Measurements from ENCODE around the gene PRPF38B.

- TF ChIP-seq SIN3A (IDR thresholded peaks at IDR 0.05; ENCODE audit: borderline replicate concordance, insufficient read depth, low read length) (no peak), TAF1 (IDR thresholded peaks at IDR 0.05; ENCODE audit: borderline replicate concordance, insufficient read depth, low read length) (no peak), REST (IDR thresholded peaks at IDR 0.05; ENCODE audit: insufficient read depth in 1 of 2, low read depth in 2 of 2, low read length in 2 of 2) (no peak), POLR2AphosphoS5 (IDR thresholded peaks at IDR 0.05; ENCODE audit: low read depth, low read length) (no peak)
Observed at GRCh38 chr1:108644984-108645383, 47.1 kb upstream of the PRPF38B start.
